PC-3 (cell line): ENCODE data around the gene RRAS. TPM values are rescaled to one million over a fixed set of nuclear protein-coding genes. Genes with fewer than 3 reads are reported as not detected.
A peak's percentile ranks its signal among the peaks of the same experiment; 100 is the strongest.

Experiments used
- ATAC-seq: fragments of 200-7000 bp; cut with Tn5 transposase; 2 replicates; pipeline ENCODE4 v1.9.1; 2020; ENCODE audit warnings: mild to moderate bottlenecking, moderate library complexity
- BruUV-seq: library from RNA; stranded (reverse); fragments of 400-500 nt; replicated peaks from 2 replicates; lab custom pipeline; 2021; lab: Mats Ljungman, UMichigan
- CTCF ChIA-PET: fragments of 300-600 bp; sonication (Branson Sonifier 250); formaldehyde crosslinking; loops from one replicate; lab custom pipeline; 2022; ENCODE audit warnings: antibody characterized with exemption; lab: Charles Lee
- POLR2A ChIA-PET: fragments of 300-600 bp; sonication (Branson Sonifier 250); formaldehyde crosslinking; loops from one replicate; lab custom pipeline; 2022; ENCODE audit warnings: antibody characterized with exemption; ENCODE audit not compliant: unreplicated experiment; lab: Charles Lee
- DNase-seq: peaks from one replicate; pipeline ENCODE4 v3.0.0-alpha.2; 2015
- H2AFZ ChIP-seq: fragments of 300-600 bp; sonication (generic); 2 replicates; pipeline ENCODE4 v1.6.0; 2016; ENCODE audit warnings: antibody characterized with exemption, low read length
- H3F3A ChIP-seq: fragments of 300-600 bp; sonication (generic); one replicate; pipeline ENCODE4 v1.6.0; 2017; ENCODE audit warnings: antibody characterized with exemption, low read length, control low read depth, mild to moderate bottlenecking; ENCODE audit not compliant: unreplicated experiment
- H3K27ac ChIP-seq: fragments of 300-600 bp; sonication (generic); 2 replicates; pipeline ENCODE4 v1.5.1; 2016; ENCODE audit warnings: mild to moderate bottlenecking, low read length
- H3K27me3 ChIP-seq: fragments of 300-600 bp; sonication (generic); 2 replicates; pipeline ENCODE4 v1.6.1; 2016; ENCODE audit warnings: low read length, mixed read lengths
- H3K36me3 ChIP-seq: fragments of 300-600 bp; sonication (generic); 2 replicates; pipeline ENCODE4 v1.6.1; 2016; ENCODE audit warnings: low read depth, mixed run types, low read length, mixed read lengths
- H3K4me1 ChIP-seq: fragments of 300-600 bp; sonication (generic); 2 replicates; pipeline ENCODE4 v1.5.1; 2016; ENCODE audit warnings: low read length; ENCODE audit not compliant: insufficient read depth
- H3K4me2 ChIP-seq: fragments of 300-600 bp; sonication (generic); 2 replicates; pipeline ENCODE4 v1.6.0; 2016; ENCODE audit warnings: low read length
- H3K4me3 ChIP-seq: fragments of 300-600 bp; sonication (generic); 2 replicates; pipeline ENCODE4 v1.5.1; 2016; ENCODE audit warnings: mild to moderate bottlenecking, low read length, mixed read lengths
- H3K79me2 ChIP-seq: fragments of 300-600 bp; sonication (generic); 2 replicates; pipeline ENCODE4 v1.6.1; 2017; ENCODE audit warnings: low read length, mixed read lengths
- H3K9ac ChIP-seq: fragments of 300-600 bp; sonication (generic); 2 replicates; pipeline ENCODE4 v1.6.0; 2016; ENCODE audit warnings: mild to moderate bottlenecking, low read length
- H3K9me2 ChIP-seq: fragments of 300-600 bp; sonication (generic); replicated peaks from 2 replicates; pipeline ENCODE4 v1.6.1; 2016; ENCODE audit warnings: mixed run types, low read length, mixed read lengths
- H3K9me3 ChIP-seq: fragments of 300-600 bp; sonication (generic); 2 replicates; pipeline ENCODE4 v1.6.1; 2016; ENCODE audit warnings: low read length, mixed read lengths
- H4K20me1 ChIP-seq: fragments of 300-600 bp; sonication (generic); 2 replicates; pipeline ENCODE4 v1.6.1; 2016; ENCODE audit warnings: low read length, mixed read lengths
- CTCF ChIP-seq: fragments of 300-600 bp; sonication (generic); conservative IDR thresholded peaks from 2 replicates; pipeline ENCODE4 v1.5.1; 2017; ENCODE audit warnings: antibody characterized with exemption, low read depth, mild to moderate bottlenecking, low read length
- EZH2 ChIP-seq: fragments of 300-600 bp; sonication (generic); IDR thresholded peaks from one replicate; pipeline ENCODE4 v1.6.1; 2017; ENCODE audit warnings: antibody characterized with exemption, mild to moderate bottlenecking, low read length; ENCODE audit not compliant: unreplicated experiment
- EZH2phosphoT487 ChIP-seq: fragments of 300-600 bp; sonication (generic); IDR thresholded peaks from 2 replicates; pipeline ENCODE4 v1.6.1; 2018; ENCODE audit warnings: mild to moderate bottlenecking, antibody characterized with exemption, low read length, borderline replicate concordance
- intact Hi-C: fragments of 100-400 bp; cut with micrococcal nuclease; formaldehyde crosslinking; loops from 2 replicates; pipeline ENCODE4 v1.9.0; 2023
- total RNA-seq: library from RNA; depleted of rRNA; stranded (reverse); fragments of >200 nt; gene quantifications from 2 replicates; pipeline ENCODE4 v1.2.3, GENCODE V29; 2014

RRAS gene
- total RNA-seq, 1 experiment from 2014 or later = 32.0 TPM

DNA sequence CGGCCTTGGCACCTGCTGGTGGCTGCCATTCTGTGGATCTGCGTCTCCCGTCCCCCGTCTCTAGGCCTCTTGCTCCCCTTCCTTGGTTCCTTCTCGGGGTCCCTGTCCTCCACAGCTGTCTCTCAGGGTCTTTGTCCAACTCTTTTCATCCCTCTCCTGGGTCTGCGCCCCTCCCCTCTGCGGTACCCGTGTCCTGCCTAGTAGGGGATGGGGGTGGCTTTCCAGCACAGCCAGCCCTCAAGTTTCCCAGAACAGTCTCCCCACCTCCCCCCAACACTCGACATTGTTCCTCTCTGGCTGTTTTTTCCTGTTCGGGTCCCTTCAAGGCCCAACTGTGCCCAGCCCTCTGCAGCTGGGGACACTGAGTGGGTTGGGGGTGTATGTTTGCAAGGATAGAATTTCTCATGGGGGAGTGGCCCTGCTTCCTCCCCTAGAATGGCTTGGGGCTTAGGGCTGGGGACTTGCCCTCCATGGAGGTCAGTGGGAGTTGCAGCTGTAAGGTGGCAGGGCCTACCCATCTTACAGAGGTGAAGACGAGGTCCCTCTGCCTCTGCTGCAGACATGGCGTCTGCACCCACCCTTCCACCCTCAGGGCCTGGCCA lies 48.7 kb upstream of the RRAS start:
- Histone ChIP-seq H4K20me1 (peaks cover 14% of the 10 kb centered on the region; the same call in 1 of the 2 replicates), H3K27ac (no peak overlapping the region), H3K9ac (no peak overlapping the region), H3K4me3 (no peak overlapping the region), H2AFZ (no peak overlapping the region), H3K4me2 (0 out of 2 replicates have a peak overlapping the region, but pooled peaks have one; percentile 99), H3K4me1 (peaks cover 19% of the 10 kb centered on the region), H3K9me2 (no peaks in the 10 kb centered on the region), H3K79me2 (no peaks in the 10 kb centered on the region), H3K9me3 (no peaks in the 10 kb centered on the region), H3K27me3 (no peaks in the 10 kb centered on the region), H3F3A (no peaks in the 10 kb centered on the region), H3K36me3 (peaks cover 23% of the 10 kb centered on the region)
- TF ChIP-seq EZH2phosphoT487 = no peak
- no peak for TF ChIP-seq EZH2
- no peak for TF ChIP-seq CTCF
- ChIA-PET CTCF (interaction anchor here (0.6 kb wide), 1 partner anchor 77 kb away, joined by 6 read pairs; no protein-coding TSS in a partner anchor), POLR2A (no interaction called here)
- intact Hi-C loops = no loop called here
- no peak for ATAC-seq
- DNase-seq = no peak
- no TSS peak for BruUV-seq

GRCh38 chr19:49687566-49688316 lies 47.8 kb upstream of the RRAS start:
- Histone ChIP-seq H3K4me1 (peaks cover 19% of the 10 kb centered on the region), H3K4me2 (no peak overlapping the region), H3F3A (no peaks in the 10 kb centered on the region), H4K20me1 (peaks cover 14% of the 10 kb centered on the region; the same call in 1 of the 2 replicates), H3K9ac (no peak overlapping the region), H3K9me2 (no peaks in the 10 kb centered on the region), H3K27ac (no peak overlapping the region), H2AFZ (no peak overlapping the region), H3K36me3 (peaks cover 31% of the 10 kb centered on the region), H3K4me3 (no peak overlapping the region), H3K9me3 (no peaks in the 10 kb centered on the region), H3K27me3 (no peaks in the 10 kb centered on the region), H3K79me2 (no peaks in the 10 kb centered on the region)
- no peak for TF ChIP-seq EZH2phosphoT487
- no peak for TF ChIP-seq EZH2
- no peak for TF ChIP-seq CTCF
- DNase-seq (peak; percentile 31), ATAC-seq (no peak)
- CTCF ChIA-PET = no interaction called here
- intact Hi-C loops = no loop called here
- POLR2A ChIA-PET = no interaction called here
- BruUV-seq = no TSS peak

GRCh38 chr19:49687150-49687549 lies 47.2 kb upstream of the RRAS start:
- ATAC-seq (no peak), DNase-seq (no peak)
- no peaks in the 10 kb centered on the region for H3F3A ChIP-seq
- no TSS peak for BruUV-seq
- CTCF ChIA-PET = no interaction called here
- H3K79me2 ChIP-seq = peaks cover 4% of the 10 kb centered on the region; the same call in 1 of the 2 replicates
- no peak overlapping the region for H3K4me3 ChIP-seq
- POLR2A ChIA-PET = no interaction called here
- H3K36me3 ChIP-seq = peaks cover 36% of the 10 kb centered on the region
- H3K9me2 ChIP-seq = no peaks in the 10 kb centered on the region
- intact Hi-C loops = no loop called here
- no peaks in the 10 kb centered on the region for H3K9me3 ChIP-seq
- TF ChIP-seq EZH2phosphoT487 = no peak
- TF ChIP-seq EZH2 = no peak
- TF ChIP-seq CTCF = no peak
- H4K20me1 ChIP-seq = peaks cover 14% of the 10 kb centered on the region
- no peak overlapping the region for H2AFZ ChIP-seq
- H3K27me3 ChIP-seq = no peaks in the 10 kb centered on the region
- no peak overlapping the region for H3K9ac ChIP-seq
- no peak overlapping the region for H3K27ac ChIP-seq
- H3K4me2 ChIP-seq = no peak overlapping the region
- H3K4me1 ChIP-seq = peaks cover 19% of the 10 kb centered on the region
